Gastroesophageal sphincter (tissue), 4 donors: ENCODE data around the gene ENO2. TPM values are rescaled to one million over a fixed set of nuclear protein-coding genes. Genes with fewer than 3 reads are reported as not detected.

Source experiments
- ATAC-seq: fragments of 150-250 bp; one replicate; pipeline ENCODE4 v1.9.1; 2016; ENCODE audit warnings: mild to moderate bottlenecking, moderate library complexity
- H3K27ac ChIP-seq, 4 donors: fragments of 200-600 bp; sonication (generic) in 3 of 4; 1 replicate in 3 of 4; 2 replicates in 1 of 4; pipeline ENCODE4 v1.5.1; 2016 to 2019
- H3K27me3 ChIP-seq: fragments of 200-600 bp; sonication (generic); one replicate; pipeline ENCODE4 v1.5.1; 2019
- H3K36me3 ChIP-seq, 2 donors: fragments of 200-600 bp; sonication (generic); one replicate each; pipeline ENCODE4 v1.5.1; 2019; ENCODE audit warnings: control low read depth in 1 of 2
- H3K4me1 ChIP-seq, 3 donors: fragments of 200-600 bp; sonication (generic); 1 replicate in 2 of 3; 2 replicates in 1 of 3; pipeline ENCODE4 v1.5.1; 2016 to 2019; ENCODE audit warnings: control low read depth in 2 of 3
- H3K4me3 ChIP-seq, 2 donors: fragments of 200-600 bp; sonication (generic); one replicate each; pipeline ENCODE4 v1.5.1; 2019; ENCODE audit warnings: mild to moderate bottlenecking in 1 of 2, moderate library complexity in 1 of 2
- H3K9me3 ChIP-seq, 3 donors: fragments of 200-600 bp; sonication (generic); one replicate each; pipeline ENCODE4 v1.5.1; 2017 to 2019; ENCODE audit warnings: control low read depth in 2 of 3
- EP300 ChIP-seq: sonication (generic); formaldehyde crosslinking; IDR thresholded peaks from one replicate; pipeline ENCODE4 v1.6.1; 2017; ENCODE audit warnings: antibody characterized with exemption, mild to moderate bottlenecking
- POLR2A ChIP-seq, 2 donors: fragments of 450-650 bp; IDR thresholded peaks; one replicate each; pipeline ENCODE4 v1.6.1; 2017; ENCODE audit warnings: antibody characterized with exemption in 2 of 2, mild to moderate bottlenecking in 2 of 2, moderate library complexity in 1 of 2
- POLR2AphosphoS5 ChIP-seq: sonication (generic); formaldehyde crosslinking; IDR thresholded peaks from one replicate; pipeline ENCODE4 v1.6.1; 2017; ENCODE audit warnings: antibody characterized with exemption
- WGBS, 2 donors: methylation state at CpG; one replicate each; pipeline ENCODE4 v1.1.5; 2018; ENCODE audit warnings: low coverage in 1 of 2; 5-methylcytosine and 5-hydroxymethylcytosine counted together
- total RNA-seq, 4 donors: library from RNA; depleted of rRNA; stranded (reverse); fragments of >200 nt; gene quantifications; one replicate each; pipeline ENCODE4 v1.1.0, GENCODE V29; 2016
- TF ChIP-seq, protein P1 (sequence below), 4 experiments: fragments of 200-600 bp in 2 of 4; fragments of 450-650 bp in 2 of 4; sonication (generic) in 1 of 4; IDR thresholded peaks; one replicate each; pipeline ENCODE4 v1.5.1; 2017 to 2019; ENCODE audit warnings: antibody characterized with exemption in 4 of 4, mild to moderate bottlenecking in 2 of 4, moderate library complexity in 2 of 4

ENO2 gene
- total RNA-seq, 4 donors from 2014 or later: 31.2 to 68.2 (median 43.5) TPM

DNA sequence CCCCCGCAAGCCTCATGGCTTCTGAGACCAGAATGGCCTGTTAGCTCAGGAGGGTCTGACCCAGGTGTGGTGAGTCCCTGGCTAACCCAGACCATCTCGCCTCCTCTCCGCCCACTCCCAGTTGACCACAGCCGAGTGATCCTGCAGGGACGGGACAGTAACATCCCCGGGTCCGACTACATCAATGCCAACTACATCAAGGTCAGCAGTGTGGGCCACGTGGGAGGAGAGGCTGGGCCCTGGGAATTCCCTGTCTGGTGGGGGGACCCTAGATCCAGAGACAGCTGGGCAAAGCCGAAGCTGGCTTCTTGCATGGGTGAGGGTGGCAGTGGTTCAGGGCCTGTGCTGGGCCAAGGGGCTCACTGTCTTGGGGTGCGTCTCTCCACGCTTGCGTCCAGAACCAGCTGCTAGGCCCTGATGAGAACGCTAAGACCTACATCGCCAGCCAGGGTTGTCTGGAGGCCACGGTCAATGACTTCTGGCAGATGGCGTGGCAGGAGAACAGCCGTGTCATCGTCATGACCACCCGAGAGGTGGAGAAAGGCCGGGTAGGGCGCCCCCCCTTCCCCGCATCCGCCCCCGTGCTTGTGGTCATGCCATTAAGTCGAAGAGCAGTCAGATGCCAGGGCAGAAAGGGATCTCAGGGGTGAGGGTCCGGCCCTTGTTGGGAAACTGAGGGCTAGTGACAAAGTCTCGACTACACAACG is 41.8 kb downstream of the ENO2 start:
- no peaks in the 10 kb centered on the region for H3K36me3 ChIP-seq
- no peaks in the 10 kb centered on the region for H3K9me3 ChIP-seq
- H3K4me1 ChIP-seq: peaks cover 0 to 35% (median 3%) of the 10 kb centered on the region in 3 donors
- H3K4me3 ChIP-seq: no peak overlapping the region
- H3K27me3 ChIP-seq: no peaks in the 10 kb centered on the region
- no peak overlapping the region for H3K27ac ChIP-seq
- no peak for ATAC-seq
- 76% methylated on average over 5 of the region's 28 CpGs; no CpG with 5 or more reads in 1 of the 2 donors for WGBS, 2 donors
- TF ChIP-seq POLR2A (IDR thresholded peaks at IDR 0.05) (no peak), POLR2AphosphoS5 (no peak), EP300 (no peak)
- TF ChIP-seq, protein P1, sequence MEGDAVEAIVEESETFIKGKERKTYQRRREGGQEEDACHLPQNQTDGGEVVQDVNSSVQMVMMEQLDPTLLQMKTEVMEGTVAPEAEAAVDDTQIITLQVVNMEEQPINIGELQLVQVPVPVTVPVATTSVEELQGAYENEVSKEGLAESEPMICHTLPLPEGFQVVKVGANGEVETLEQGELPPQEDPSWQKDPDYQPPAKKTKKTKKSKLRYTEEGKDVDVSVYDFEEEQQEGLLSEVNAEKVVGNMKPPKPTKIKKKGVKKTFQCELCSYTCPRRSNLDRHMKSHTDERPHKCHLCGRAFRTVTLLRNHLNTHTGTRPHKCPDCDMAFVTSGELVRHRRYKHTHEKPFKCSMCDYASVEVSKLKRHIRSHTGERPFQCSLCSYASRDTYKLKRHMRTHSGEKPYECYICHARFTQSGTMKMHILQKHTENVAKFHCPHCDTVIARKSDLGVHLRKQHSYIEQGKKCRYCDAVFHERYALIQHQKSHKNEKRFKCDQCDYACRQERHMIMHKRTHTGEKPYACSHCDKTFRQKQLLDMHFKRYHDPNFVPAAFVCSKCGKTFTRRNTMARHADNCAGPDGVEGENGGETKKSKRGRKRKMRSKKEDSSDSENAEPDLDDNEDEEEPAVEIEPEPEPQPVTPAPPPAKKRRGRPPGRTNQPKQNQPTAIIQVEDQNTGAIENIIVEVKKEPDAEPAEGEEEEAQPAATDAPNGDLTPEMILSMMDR (IDR thresholded peaks at IDR 0.05): no peak

DNA sequence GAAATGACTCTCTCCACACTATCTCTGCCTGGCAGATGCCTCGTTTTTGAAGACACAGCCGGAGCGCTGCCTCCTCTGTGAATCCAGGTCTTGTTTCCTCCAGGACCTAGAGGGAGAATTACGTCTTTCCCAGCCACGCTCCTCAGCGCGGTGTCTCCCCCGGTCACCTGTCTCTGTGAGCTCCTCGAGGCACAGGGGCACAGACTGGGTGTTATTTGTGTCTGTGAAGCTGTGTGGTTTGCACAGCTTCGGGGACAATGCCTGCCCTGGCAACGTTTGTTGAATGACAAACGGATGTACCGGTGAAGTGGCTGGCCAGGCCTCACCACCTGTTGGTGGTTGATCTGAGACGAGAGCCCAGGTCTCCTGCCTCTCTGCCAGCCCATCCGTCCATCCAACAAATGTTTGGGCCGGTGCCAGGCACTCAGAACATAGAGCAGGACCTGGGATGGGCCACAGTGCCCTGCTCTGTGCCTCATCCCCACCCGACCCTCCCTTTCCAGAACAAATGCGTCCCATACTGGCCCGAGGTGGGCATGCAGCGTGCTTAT is 42.8 kb downstream of the ENO2 start:
- H3K9me3 ChIP-seq: no peaks in the 10 kb centered on the region
- no peak overlapping the region for H3K27ac ChIP-seq
- no peak for ATAC-seq
- peaks cover 0 to 45% (median 5%) of the 10 kb centered on the region in 3 donors for H3K4me1 ChIP-seq
- no peaks in the 10 kb centered on the region for H3K27me3 ChIP-seq
- no peaks in the 10 kb centered on the region for H3K36me3 ChIP-seq
- TF ChIP-seq, protein P1 (IDR thresholded peaks at IDR 0.05): no peak
- no peak for TF ChIP-seq POLR2A (IDR thresholded peaks at IDR 0.05)
- no peak for TF ChIP-seq EP300
- WGBS, 2 donors: 61 to 81% methylated on average over 3 to 8 of the region's 20 CpGs
- no peak overlapping the region for H3K4me3 ChIP-seq

DNA sequence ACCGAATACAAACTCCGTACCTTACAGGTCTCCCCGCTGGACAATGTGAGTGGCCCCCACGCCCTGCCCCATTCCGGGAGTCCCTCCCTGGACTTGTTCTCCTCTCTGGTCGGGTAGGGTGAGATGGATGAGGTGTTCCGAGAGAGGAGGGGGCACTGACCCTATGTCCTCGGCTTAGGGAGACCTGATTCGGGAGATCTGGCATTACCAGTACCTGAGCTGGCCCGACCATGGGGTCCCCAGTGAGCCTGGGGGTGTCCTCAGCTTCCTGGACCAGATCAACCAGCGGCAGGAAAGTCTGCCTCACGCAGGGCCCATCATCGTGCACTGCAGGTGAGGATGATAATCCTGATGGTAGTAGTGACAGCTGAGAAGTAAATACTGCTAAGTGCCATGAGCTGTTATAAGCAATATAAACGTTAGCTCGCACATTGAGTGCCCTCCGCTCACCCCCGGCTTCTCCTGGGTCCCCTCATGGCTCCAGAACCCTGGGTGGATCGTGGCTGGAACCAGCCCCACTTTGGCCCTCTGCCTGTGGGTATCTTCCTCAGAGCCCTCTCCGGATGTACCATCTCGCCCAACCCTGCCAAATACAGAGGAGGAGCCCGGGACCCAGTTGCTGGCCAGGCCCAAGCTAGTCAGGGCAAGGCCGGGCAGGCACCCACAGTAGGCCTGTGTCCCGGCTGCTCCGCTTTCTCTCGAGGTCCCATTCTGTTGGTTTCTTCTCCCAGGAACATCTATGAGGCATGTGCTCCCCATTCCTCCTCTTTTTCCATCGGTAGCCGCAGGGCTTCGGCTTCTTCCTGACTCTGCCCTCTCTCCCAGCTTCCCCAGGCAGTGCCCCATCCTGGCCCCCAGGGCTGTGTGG is 43.6 kb downstream of the ENO2 start:
- Histone ChIP-seq H3K9me3 (no peaks in the 10 kb centered on the region), H3K4me3 (no peak overlapping the region), H3K27me3 (no peaks in the 10 kb centered on the region), H3K36me3 (no peaks in the 10 kb centered on the region), H3K4me1 (peaks cover 0 to 53% (median 5%) of the 10 kb centered on the region in 3 donors), H3K27ac (peak overlapping the region in 1 of 4 donors; percentile 81)
- no peak for ATAC-seq
- WGBS, 2 donors: 69 to 71% methylated on average over 15 to 17 of the region's 28 CpGs
- no peak for TF ChIP-seq EP300
- no peak for TF ChIP-seq POLR2AphosphoS5
- no peak for TF ChIP-seq POLR2A (IDR thresholded peaks at IDR 0.05)
- TF ChIP-seq, protein P1 (IDR thresholded peaks at IDR 0.05): no peak

DNA sequence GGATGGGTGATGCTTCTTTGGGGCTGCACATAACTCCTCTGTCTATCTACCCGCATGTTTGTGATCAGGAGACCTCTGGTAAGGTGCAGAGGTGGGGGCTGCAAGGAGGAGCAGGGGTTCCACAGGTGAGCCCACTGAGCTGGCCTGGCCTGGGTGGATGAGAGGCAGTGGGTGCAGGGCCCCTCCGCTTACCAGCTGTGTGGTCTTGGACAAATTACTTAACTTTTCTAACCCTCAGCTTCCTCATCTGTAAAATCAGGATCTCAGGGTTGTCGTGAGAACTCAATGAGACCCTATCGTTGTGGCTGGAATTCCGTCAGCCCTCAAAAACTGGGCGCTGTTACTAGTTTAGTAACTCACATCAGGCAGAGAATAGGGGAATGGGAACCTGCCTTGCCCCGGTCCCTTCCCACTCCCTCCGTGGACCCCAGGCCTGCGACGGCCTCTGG is 44.3 kb downstream of the ENO2 start:
- TF ChIP-seq POLR2A (IDR thresholded peaks at IDR 0.05) (no peak), POLR2AphosphoS5 (no peak), EP300 (no peak)
- TF ChIP-seq, protein P1 (IDR thresholded peaks at IDR 0.05): no peak
- Histone ChIP-seq H3K4me3 (no peak overlapping the region), H3K27me3 (no peaks in the 10 kb centered on the region), H3K4me1 (peaks cover 0 to 51% (median 5%) of the 10 kb centered on the region in 3 donors), H3K9me3 (no peaks in the 10 kb centered on the region), H3K27ac (peak overlapping the region in 2 of 4 donors; percentile 31 to 81), H3K36me3 (no peaks in the 10 kb centered on the region)
- no peak for ATAC-seq
- WGBS, 2 donors: 60% methylated on average over 1 of the region's 10 CpGs; no CpG with 5 or more reads in 1 of the 2 donors
